ENCODE results near the gene RLBP1.

DNA sequence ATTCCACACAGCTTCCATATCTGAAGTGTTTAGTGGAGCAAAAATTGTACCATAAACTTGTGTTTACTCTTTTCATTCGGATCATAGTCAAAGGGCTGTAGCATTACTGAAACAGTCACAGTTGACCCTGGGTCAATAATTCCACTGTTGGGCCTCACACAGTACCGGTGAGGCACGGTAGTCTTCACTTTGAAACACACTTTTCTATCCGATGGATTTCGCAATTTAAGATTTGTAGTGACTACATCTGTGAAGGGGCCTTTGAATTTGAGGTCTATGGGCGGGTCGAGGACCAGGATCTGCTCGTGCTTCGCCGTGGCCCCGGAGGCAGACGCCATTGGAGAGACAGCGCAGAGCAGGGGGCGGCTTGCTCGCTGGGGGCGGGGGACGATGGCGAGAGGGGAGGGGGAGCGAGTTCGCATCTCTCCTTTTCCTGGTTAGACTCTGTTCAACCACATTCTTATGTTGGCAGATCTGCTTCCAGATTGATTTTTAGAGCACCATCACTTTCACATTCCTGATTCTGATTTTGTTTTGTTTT is 19.8 kb downstream of the RLBP1 start:
- no peak for TF ChIP-seq POLR2AphosphoS5 (IDR thresholded peaks at IDR 0.05; ENCODE audit: low read depth)
- TF ChIP-seq, protein P1, sequence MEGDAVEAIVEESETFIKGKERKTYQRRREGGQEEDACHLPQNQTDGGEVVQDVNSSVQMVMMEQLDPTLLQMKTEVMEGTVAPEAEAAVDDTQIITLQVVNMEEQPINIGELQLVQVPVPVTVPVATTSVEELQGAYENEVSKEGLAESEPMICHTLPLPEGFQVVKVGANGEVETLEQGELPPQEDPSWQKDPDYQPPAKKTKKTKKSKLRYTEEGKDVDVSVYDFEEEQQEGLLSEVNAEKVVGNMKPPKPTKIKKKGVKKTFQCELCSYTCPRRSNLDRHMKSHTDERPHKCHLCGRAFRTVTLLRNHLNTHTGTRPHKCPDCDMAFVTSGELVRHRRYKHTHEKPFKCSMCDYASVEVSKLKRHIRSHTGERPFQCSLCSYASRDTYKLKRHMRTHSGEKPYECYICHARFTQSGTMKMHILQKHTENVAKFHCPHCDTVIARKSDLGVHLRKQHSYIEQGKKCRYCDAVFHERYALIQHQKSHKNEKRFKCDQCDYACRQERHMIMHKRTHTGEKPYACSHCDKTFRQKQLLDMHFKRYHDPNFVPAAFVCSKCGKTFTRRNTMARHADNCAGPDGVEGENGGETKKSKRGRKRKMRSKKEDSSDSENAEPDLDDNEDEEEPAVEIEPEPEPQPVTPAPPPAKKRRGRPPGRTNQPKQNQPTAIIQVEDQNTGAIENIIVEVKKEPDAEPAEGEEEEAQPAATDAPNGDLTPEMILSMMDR (conservative IDR thresholded peaks at IDR 0.05; ENCODE audit: low read depth in 2 of 2): no peak
- no peak for TF ChIP-seq EZH2phosphoT487 (IDR thresholded peaks at IDR 0.05; ENCODE audit: unreplicated experiment)
- TF ChIP-seq, protein P2, sequence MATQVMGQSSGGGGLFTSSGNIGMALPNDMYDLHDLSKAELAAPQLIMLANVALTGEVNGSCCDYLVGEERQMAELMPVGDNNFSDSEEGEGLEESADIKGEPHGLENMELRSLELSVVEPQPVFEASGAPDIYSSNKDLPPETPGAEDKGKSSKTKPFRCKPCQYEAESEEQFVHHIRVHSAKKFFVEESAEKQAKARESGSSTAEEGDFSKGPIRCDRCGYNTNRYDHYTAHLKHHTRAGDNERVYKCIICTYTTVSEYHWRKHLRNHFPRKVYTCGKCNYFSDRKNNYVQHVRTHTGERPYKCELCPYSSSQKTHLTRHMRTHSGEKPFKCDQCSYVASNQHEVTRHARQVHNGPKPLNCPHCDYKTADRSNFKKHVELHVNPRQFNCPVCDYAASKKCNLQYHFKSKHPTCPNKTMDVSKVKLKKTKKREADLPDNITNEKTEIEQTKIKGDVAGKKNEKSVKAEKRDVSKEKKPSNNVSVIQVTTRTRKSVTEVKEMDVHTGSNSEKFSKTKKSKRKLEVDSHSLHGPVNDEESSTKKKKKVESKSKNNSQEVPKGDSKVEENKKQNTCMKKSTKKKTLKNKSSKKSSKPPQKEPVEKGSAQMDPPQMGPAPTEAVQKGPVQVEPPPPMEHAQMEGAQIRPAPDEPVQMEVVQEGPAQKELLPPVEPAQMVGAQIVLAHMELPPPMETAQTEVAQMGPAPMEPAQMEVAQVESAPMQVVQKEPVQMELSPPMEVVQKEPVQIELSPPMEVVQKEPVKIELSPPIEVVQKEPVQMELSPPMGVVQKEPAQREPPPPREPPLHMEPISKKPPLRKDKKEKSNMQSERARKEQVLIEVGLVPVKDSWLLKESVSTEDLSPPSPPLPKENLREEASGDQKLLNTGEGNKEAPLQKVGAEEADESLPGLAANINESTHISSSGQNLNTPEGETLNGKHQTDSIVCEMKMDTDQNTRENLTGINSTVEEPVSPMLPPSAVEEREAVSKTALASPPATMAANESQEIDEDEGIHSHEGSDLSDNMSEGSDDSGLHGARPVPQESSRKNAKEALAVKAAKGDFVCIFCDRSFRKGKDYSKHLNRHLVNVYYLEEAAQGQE (IDR thresholded peaks at IDR 0.05; ENCODE audit: unreplicated experiment): no peak
